GM12864 (cell line): Measurements from ENCODE around the gene REN.

Experiments used
- DNase-seq: peaks from one replicate; pipeline ENCODE4 v3.0.0-alpha.2; 2011; ENCODE audit warnings: low read depth
- H3K4me3 ChIP-seq: 2 replicates; pipeline ENCODE4 v1.5.1; 2011; ENCODE audit warnings: mild to moderate bottlenecking, low read depth, low read length, control low read depth
- TF ChIP-seq, protein P1 (sequence below): IDR thresholded peaks from 2 replicates; pipeline ENCODE4 v1.5.1; 2011; ENCODE audit warnings: low read depth, mild to moderate bottlenecking, moderate library complexity, low read length, control low read depth, inconsistent platforms; ENCODE audit errors: missing control alignments

Gene REN

DNA sequence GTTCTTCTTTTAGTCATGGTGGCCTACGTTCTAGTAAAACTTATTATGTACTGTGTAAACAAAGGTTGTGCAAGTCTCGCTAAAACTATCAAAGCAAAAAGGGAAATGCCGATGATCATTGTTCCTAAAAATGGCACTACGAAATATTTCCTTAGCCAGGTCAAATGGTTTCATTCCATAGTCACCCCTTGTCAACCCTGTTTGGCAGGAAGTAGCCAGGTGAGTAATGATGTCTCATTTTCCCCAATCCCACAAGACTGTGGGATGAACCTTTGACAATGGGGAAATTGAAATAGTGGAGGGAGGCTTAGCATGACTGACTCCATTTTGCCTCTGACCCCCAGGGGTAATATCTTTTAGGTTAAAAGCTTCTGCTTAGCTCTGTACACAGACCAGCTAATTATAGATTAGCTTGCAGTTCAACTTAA is 5.6 kb upstream of the REN start:
- TF ChIP-seq, protein P1, sequence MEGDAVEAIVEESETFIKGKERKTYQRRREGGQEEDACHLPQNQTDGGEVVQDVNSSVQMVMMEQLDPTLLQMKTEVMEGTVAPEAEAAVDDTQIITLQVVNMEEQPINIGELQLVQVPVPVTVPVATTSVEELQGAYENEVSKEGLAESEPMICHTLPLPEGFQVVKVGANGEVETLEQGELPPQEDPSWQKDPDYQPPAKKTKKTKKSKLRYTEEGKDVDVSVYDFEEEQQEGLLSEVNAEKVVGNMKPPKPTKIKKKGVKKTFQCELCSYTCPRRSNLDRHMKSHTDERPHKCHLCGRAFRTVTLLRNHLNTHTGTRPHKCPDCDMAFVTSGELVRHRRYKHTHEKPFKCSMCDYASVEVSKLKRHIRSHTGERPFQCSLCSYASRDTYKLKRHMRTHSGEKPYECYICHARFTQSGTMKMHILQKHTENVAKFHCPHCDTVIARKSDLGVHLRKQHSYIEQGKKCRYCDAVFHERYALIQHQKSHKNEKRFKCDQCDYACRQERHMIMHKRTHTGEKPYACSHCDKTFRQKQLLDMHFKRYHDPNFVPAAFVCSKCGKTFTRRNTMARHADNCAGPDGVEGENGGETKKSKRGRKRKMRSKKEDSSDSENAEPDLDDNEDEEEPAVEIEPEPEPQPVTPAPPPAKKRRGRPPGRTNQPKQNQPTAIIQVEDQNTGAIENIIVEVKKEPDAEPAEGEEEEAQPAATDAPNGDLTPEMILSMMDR: no peak
- H3K4me3 ChIP-seq: no peak overlapping the region
- DNase-seq: no peak

DNA sequence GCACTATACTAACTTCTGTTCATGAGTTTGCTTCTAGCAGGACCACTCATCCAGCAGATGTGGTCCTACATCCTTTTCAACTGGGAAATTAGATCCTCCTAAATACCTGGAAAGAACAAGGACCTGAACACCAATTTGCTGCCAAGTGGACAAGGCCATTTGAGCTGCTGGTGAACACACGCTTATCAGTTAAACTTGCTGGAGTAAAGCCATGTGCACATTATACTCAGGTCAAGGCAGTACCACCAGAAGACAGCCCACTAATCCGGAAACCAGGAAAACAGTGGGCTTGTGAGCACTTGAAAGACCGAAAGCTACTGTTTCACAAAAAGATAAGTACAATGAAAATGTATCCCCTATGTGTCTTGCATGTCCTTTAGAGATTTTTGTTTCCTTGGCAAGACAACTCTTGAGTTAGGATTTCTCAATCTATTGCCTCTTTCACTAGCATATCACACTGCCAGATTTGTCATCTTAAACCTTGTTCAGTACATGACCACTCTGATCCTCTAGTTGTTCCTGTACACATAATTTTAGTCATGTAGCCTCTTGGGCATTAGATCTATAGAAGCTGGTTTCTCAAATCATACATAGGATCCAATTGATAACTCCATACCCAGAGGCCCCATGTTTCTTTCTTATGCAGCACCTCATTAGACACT is 4.5 kb upstream of the REN start:
- DNase-seq: no peak
- H3K4me3 ChIP-seq: no peak overlapping the region
- TF ChIP-seq, protein P1: no peak

DNA sequence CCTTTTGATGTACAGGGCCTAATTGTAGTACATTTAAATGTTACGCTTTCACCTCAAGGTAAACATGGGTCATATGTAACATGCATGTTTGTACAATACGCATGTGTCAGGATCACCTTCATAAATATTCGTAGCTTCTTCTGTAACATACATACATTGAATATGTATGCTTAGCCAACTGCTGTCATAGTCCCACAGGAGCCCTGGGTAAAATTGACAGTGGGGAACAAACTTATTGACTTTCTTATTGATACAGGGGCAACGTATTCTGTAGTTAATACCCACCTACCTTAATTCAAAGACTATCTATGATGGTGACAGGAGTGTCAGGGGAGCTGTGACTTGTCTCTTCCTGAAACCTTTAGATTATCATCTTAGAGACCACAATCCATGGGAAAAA is 3.7 kb upstream of the REN start:
- TF ChIP-seq, protein P1: no peak
- H3K4me3 ChIP-seq: no peak overlapping the region
- DNase-seq: no peak

DNA sequence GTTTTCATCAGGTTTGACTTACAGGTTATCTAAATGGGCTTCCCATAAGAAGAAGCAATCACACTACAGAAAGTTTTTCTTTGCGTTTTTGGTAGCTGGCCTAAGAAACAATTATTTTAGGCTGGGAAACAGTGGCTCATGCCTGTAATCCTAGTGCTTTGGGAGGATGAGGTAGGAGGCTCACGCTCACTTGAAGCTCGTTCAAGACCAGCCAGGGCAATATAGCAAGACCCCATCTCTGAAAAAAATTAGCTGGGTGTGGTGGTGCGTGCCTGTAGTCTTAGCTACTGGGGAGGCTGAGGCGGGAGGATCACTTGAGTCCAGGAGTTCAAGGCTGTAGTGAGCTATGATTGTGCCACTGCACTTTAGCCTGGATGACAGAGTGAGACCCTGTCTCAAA is 1.6 kb upstream of the REN start:
- TF ChIP-seq, protein P1: no peak
- no peak overlapping the region for H3K4me3 ChIP-seq
- DNase-seq: no peak

DNA sequence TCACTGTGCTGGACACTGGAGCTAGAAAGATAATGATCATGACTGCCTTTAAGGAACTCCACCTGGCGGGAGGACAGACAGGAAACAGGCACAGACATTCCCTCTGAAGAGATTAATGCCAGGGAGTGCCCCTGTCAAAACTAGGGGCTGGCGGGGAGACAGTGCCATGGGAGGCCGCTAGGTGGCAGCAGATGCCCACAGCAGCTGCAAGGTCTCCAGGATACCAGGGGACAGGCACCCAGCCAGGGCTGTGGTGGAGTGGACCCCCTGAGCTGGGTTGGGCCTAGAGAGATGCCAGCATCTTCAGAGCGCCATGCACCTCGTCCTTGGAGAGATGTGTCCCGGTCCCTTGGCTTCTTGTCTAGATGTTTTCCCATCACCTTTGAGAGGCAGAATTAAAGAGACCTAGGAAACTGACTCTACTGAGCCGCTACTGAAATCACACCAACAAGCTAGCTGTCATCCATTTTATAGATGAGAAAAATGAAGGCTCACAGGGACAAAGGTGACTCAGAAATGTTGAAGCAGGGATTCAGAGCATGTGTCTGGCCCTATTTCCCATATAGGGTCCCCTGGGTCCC is 3.6 kb downstream of the REN start:
- TF ChIP-seq, protein P1: peak; percentile 98
- H3K4me3 ChIP-seq: no peak overlapping the region
- DNase-seq: no peak

DNA sequence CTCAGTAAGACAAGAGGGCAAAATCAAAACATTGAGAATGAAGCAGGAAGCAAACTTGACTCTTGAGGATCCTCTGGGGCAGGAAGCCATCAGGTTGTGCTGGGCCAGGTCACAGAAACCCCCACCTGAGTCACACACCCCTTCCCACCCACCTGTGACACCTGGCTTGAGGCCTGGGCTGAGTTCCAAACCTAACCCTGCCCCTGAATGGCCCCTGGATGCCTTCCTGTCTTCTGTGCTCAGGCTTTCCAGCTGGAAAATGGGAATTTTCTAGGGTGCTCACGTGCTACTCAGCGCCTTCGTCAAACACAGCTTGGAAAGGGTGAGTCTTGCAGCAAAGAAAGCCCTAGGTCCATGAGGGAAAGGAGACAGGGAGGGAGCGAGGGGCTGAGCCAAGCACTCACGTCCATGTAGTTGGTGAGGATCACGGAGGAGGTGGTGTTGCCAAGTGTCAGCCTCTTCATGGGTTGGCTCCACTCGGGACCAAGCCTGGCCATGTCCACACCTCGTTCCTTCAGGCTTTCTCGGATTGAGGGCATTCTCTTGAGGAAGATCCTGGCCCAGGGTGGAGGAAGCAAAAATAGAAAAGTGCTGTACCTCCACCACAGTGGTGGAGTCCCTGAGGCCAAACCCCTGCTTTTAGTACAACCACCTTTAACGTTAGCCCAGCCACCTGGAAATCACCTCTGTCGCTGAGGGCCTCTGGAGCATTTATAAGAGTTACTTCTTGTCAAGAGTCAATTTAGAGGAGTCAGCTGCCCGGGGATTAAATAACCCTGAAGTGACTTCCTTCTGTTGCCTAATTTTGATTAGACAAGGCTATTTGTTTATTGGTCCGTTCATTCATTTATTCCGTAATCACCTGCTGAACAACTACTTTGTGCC is 4.3 kb downstream of the REN start:
- no peak overlapping the region for H3K4me3 ChIP-seq
- DNase-seq: no peak
- TF ChIP-seq, protein P1: no peak

DNA sequence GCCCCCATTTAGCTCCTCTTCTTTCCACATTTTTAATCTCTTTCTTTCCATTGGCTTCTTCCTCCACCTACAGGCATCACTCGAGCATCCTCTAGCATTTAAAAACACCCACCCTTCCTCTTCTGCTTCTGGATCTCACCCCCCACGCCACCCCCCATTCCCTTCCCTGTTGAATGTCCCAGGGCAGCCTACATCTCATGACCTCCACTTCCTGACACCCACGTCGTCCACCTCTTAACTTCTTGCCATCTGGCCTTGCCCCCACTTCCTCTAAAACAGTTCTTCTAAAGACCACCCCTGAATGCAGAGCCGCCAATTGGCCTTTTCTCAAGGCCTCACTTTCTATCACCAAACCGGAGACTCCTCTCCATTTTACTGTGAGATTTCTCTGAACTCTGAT is 8.2 kb downstream of the REN start:
- TF ChIP-seq, protein P1: no peak
- H3K4me3 ChIP-seq: no peak overlapping the region
- no peak for DNase-seq
